MM.1S (cell line): Measurements from ENCODE around the gene MACROD1.
"Not testable (repeated sequence)": the region's sequence is repeated elsewhere in the genome, so short reads cannot be mapped to it uniquely, and the experiment has no call there.

ENCODE experiments used
- DNase-seq: peaks from one replicate; pipeline ENCODE4 v3.0.0-alpha.2; 2015
- H2AFZ ChIP-seq: fragments of 300-600 bp; sonication (generic); 2 replicates; pipeline ENCODE4 v1.6.0; 2016; ENCODE audit warnings: antibody characterized with exemption, low read length
- H3F3A ChIP-seq: fragments of 300-600 bp; sonication (generic); 2 replicates; pipeline ENCODE4 v1.6.1; 2016; ENCODE audit warnings: mild to moderate bottlenecking, antibody characterized with exemption, low read length, moderate library complexity, mixed read lengths; ENCODE audit not compliant: insufficient read depth
- H3K27ac ChIP-seq: fragments of 300-600 bp; sonication (generic); 2 replicates; pipeline ENCODE4 v1.5.1; 2016; ENCODE audit warnings: mild to moderate bottlenecking, low read length
- H3K27me3 ChIP-seq: fragments of 300-600 bp; sonication (generic); replicated peaks from 2 replicates; pipeline ENCODE4 v1.6.0; 2016; ENCODE audit warnings: low read length; ENCODE audit not compliant: insufficient read depth
- H3K36me3 ChIP-seq: fragments of 300-600 bp; sonication (generic); replicated peaks from 2 replicates; pipeline ENCODE4 v1.6.1; 2016; ENCODE audit warnings: mild to moderate bottlenecking, low read length, mixed read lengths; ENCODE audit not compliant: insufficient read depth
- H3K4me1 ChIP-seq: fragments of 300-600 bp; sonication (generic); 2 replicates; pipeline ENCODE4 v1.6.1; 2016; ENCODE audit warnings: low read length, mixed read lengths
- H3K4me2 ChIP-seq: fragments of 300-600 bp; sonication (generic); 2 replicates; pipeline ENCODE4 v1.6.0; 2016; ENCODE audit warnings: low read depth, low read length
- H3K4me3 ChIP-seq: fragments of 300-600 bp; sonication (generic); 2 replicates; pipeline ENCODE4 v1.5.1; 2016; ENCODE audit warnings: low read length, mixed read lengths
- H3K79me2 ChIP-seq: fragments of 300-600 bp; sonication (generic); 2 replicates; pipeline ENCODE4 v1.6.1; 2016; ENCODE audit warnings: mixed run types, low read length, mixed read lengths
- H3K9ac ChIP-seq: fragments of 300-600 bp; sonication (generic); 2 replicates; pipeline ENCODE4 v1.6.1; 2016; ENCODE audit warnings: low read length, mixed read lengths
- H3K9me2 ChIP-seq: fragments of 300-600 bp; sonication (generic); replicated peaks from 2 replicates; pipeline ENCODE4 v1.6.1; 2016; ENCODE audit warnings: mild to moderate bottlenecking, low read length, mixed read lengths; ENCODE audit not compliant: insufficient read depth
- H3K9me3 ChIP-seq: fragments of 300-600 bp; sonication (generic); replicated peaks from 2 replicates; pipeline ENCODE4 v1.6.1; 2016; ENCODE audit warnings: mild to moderate bottlenecking, low read length, mixed read lengths; ENCODE audit not compliant: insufficient read depth
- H4K20me1 ChIP-seq: fragments of 300-600 bp; sonication (generic); 2 replicates; pipeline ENCODE4 v1.6.1; 2016; ENCODE audit warnings: mild to moderate bottlenecking, low read length, moderate library complexity, mixed read lengths; ENCODE audit not compliant: insufficient read depth
- EZH2 ChIP-seq: fragments of 300-600 bp; sonication (generic); optimal IDR thresholded peaks from 2 replicates; pipeline ENCODE3; 2017; ENCODE audit warnings: low read depth, mild to moderate bottlenecking, antibody characterized with exemption, low read length, mixed read lengths
- EZH2phosphoT487 ChIP-seq: fragments of 300-600 bp; sonication (generic); IDR thresholded peaks from 2 replicates; pipeline ENCODE4 v1.6.1; 2018; ENCODE audit warnings: antibody characterized with exemption, low read length
- TF ChIP-seq, protein P1 (sequence below): fragments of 300-600 bp; sonication (generic); IDR thresholded peaks from 2 replicates; pipeline ENCODE4 v1.5.1; 2016; ENCODE audit warnings: antibody characterized with exemption, low read length, mixed read lengths

MACROD1 gene

DNA sequence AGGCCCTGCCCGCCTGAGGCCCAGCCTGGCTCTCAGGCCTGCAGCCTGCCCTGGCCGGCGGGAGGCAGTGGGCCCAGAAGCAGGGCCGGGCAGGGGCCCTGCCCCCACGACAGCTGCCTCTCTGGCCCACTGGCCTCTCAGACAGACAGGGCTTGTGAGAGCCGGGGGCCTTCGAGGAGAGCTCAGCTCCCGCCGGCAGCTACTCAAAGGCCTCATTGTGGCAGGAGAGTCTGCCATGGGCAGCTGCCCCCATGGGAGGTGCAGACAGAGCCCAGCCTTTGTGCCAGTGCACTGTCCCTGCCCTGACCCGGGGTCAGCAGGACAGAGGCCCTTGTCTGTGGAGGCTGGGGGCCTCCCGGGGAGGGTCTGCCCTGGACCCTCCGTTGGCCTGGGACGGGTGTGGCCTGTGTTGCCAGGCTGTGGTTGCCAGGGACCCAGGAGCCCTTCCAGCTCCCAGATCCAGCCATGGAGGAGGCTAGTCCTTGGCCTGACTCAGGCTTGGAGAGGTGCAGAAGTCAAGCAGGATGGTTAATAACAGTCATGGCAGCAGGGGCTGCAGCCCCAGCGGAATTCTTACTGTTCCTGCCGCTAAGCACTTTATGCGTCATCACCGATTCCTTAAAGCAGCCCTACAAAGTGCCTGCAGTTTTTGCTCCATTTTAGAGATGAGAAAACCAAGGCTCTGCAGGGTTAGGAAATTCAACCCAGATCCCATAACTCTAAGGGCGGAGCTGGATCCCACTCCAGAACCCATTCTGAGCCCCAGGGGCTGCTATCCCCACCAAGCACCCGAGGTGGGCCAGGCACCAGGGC lies 117.7 kb downstream of the MACROD1 start:
- Histone ChIP-seq H3K4me3 (no peak overlapping the region), H3K9me3 (no peaks in the 10 kb centered on the region), H3F3A (no peaks in the 10 kb centered on the region), H3K27me3 (no peaks in the 10 kb centered on the region), H3K9me2 (no peaks in the 10 kb centered on the region), H3K9ac (no peak overlapping the region), H3K27ac (no peak overlapping the region), H3K79me2 (no peaks in the 10 kb centered on the region), H3K36me3 (no peaks in the 10 kb centered on the region), H3K4me2 (no peak overlapping the region), H2AFZ (no peak overlapping the region), H3K4me1 (no peaks in the 10 kb centered on the region), H4K20me1 (no peaks in the 10 kb centered on the region)
- TF ChIP-seq, protein P1, sequence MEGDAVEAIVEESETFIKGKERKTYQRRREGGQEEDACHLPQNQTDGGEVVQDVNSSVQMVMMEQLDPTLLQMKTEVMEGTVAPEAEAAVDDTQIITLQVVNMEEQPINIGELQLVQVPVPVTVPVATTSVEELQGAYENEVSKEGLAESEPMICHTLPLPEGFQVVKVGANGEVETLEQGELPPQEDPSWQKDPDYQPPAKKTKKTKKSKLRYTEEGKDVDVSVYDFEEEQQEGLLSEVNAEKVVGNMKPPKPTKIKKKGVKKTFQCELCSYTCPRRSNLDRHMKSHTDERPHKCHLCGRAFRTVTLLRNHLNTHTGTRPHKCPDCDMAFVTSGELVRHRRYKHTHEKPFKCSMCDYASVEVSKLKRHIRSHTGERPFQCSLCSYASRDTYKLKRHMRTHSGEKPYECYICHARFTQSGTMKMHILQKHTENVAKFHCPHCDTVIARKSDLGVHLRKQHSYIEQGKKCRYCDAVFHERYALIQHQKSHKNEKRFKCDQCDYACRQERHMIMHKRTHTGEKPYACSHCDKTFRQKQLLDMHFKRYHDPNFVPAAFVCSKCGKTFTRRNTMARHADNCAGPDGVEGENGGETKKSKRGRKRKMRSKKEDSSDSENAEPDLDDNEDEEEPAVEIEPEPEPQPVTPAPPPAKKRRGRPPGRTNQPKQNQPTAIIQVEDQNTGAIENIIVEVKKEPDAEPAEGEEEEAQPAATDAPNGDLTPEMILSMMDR = no peak
- TF ChIP-seq EZH2 (no peak), EZH2phosphoT487 (no peak)
- DNase-seq = no peak

DNA sequence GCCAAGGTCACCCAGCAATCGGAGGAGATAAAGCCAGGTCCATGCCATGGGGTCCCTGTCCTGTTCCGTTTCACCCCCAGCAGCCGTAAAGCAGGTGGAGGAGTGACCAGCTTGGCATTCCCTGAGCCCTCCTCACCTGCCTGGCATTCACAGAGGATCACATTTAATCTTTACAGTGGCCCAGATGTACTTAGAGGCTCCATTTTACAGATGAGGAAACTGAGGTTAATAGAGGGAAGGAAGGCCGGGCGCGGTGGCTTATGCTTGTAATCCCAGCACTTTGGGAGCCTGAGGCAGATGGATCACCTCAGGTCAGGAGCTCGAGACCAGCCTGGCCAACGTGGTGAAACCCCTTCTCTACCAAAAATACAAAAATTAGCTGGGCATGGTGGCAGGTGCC lies 118.5 kb downstream of the MACROD1 start:
- not testable (repeated sequence) for DNase-seq, H3K9ac ChIP-seq, H2AFZ ChIP-seq, H3K36me3 ChIP-seq, H3K9me2 ChIP-seq, H3K27me3 ChIP-seq, H3K4me2 ChIP-seq, H3K9me3 ChIP-seq, H3K27ac ChIP-seq, H3F3A ChIP-seq, H3K4me3 ChIP-seq, H3K79me2 ChIP-seq, H3K4me1 ChIP-seq, H4K20me1 ChIP-seq

DNA sequence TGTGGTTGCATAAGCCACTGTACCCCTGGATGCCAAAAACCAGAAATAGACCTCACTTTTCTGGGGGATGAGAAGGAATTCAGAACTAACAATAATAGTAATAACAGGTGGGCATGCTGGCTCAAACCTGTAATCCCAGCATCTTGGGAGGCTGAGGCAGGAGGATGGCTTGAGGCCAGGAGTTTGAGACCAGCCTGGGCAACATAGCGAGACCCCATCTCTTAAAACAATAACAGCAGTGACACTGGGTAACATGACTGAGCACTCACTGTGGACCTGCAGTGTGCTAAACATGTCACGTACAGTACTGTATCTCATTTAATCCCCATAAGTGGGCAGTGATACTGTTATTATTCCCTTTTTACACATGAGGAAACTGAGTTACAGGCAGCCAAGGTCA lies 120.2 kb downstream of the MACROD1 start:
- TF ChIP-seq, protein P1 = no peak
- TF ChIP-seq EZH2 (no peak), EZH2phosphoT487 (no peak)
- Histone ChIP-seq H3K9ac (no peak overlapping the region), H3F3A (no peaks in the 10 kb centered on the region), H3K4me3 (no peak overlapping the region), H3K9me3 (no peaks in the 10 kb centered on the region), H3K4me1 (no peaks in the 10 kb centered on the region), H3K4me2 (no peak overlapping the region), H4K20me1 (no peaks in the 10 kb centered on the region), H3K36me3 (no peaks in the 10 kb centered on the region), H3K9me2 (no peaks in the 10 kb centered on the region), H3K27me3 (no peaks in the 10 kb centered on the region), H3K79me2 (no peaks in the 10 kb centered on the region), H3K27ac (no peak overlapping the region), H2AFZ (no peak overlapping the region)
- no peak for DNase-seq

DNA sequence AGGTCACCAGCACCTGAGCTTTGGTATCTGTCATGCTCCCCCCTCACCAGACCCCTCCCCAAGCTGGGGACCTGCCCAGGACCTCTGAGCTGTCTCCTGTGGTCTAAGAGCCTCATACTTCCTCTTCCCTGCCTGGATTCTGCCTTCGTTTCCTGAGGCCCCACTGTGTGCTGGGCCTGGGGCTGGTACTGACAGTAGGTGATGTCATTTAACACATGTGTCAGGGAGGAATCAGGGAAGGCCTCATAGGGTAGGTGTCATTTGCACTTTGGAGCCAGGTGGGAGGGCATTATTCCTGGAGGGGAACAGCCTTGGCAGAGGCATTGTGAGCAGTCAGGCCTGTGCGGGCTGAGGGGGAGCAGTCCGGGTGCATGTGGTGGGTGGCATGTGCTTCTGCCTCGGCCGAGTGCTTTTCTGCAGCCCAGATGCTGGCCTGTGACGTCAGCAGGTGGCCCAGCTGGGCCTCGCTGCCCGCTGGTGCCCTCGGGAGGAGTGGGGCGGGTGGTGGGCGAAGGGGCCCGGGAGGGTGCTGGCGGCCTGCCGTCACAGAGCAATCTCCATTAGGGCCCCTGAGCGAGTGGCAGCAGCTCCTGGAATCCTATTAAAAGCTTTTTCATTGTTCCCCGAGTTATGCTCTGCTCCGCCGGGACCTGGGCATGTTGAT lies 121.1 kb downstream of the MACROD1 start:
- no peaks in the 10 kb centered on the region for H3K79me2 ChIP-seq
- TF ChIP-seq, protein P1 = no peak
- H3K4me3 ChIP-seq = no peak overlapping the region
- H3K36me3 ChIP-seq = no peaks in the 10 kb centered on the region
- no peak for DNase-seq
- no peaks in the 10 kb centered on the region for H3K9me2 ChIP-seq
- no peaks in the 10 kb centered on the region for H4K20me1 ChIP-seq
- no peaks in the 10 kb centered on the region for H3K9me3 ChIP-seq
- no peaks in the 10 kb centered on the region for H3K27me3 ChIP-seq
- H3K4me1 ChIP-seq = no peaks in the 10 kb centered on the region
- H3K27ac ChIP-seq = no peak overlapping the region
- no peak overlapping the region for H3K9ac ChIP-seq
- H3F3A ChIP-seq = no peaks in the 10 kb centered on the region
- H2AFZ ChIP-seq = no peak overlapping the region
- no peak overlapping the region for H3K4me2 ChIP-seq
